Esophagus squamous epithelium (tissue), 5 donors: ENCODE data around the gene TTC28. TPM values are rescaled to one million over a fixed set of nuclear protein-coding genes. Genes with fewer than 3 reads are reported as not detected.
A peak's percentile ranks its signal among the peaks of the same experiment; 100 is the strongest.

ENCODE experiments used
- DNase-seq: peaks from one replicate; lab custom pipeline; 2025; lab: John Stamatoyannopoulos, UW
- H3K27ac ChIP-seq, 4 donors: fragments of 200-600 bp; sonication (generic); one replicate each; pipeline ENCODE4 v1.5.1; 2016 to 2019; ENCODE audit warnings: mild to moderate bottlenecking in 1 of 4
- H3K27me3 ChIP-seq, 4 donors: fragments of 200-600 bp; sonication (generic); 1 replicate in 3 of 4; 2 replicates in 1 of 4; pipeline versions ENCODE4 v1.5.1 to v1.6.0; 2017 to 2021; ENCODE audit warnings: antibody characterized with exemption in 1 of 4
- H3K36me3 ChIP-seq, 3 donors: fragments of 200-600 bp; sonication (generic); one replicate each; pipeline ENCODE4 v1.5.1; 2016 to 2019
- H3K4me1 ChIP-seq, 3 donors: fragments of 200-600 bp; sonication (generic); one replicate each; pipeline ENCODE4 v1.5.1; 2017 to 2019
- H3K4me3 ChIP-seq, 4 donors: fragments of 200-600 bp; sonication (generic); 1 replicate in 3 of 4; 2 replicates in 1 of 4; pipeline ENCODE4 v1.5.1; 2016 to 2019; ENCODE audit warnings: mild to moderate bottlenecking in 2 of 4, moderate library complexity in 1 of 4
- H3K9me3 ChIP-seq, 3 donors: fragments of 200-600 bp; sonication (generic); one replicate each; pipeline ENCODE4 v1.5.1; 2016 to 2019
- POLR2A ChIP-seq, 4 donors: fragments of 450-650 bp; IDR thresholded peaks; one replicate each; pipeline ENCODE4 v1.6.1; 2017; ENCODE audit warnings: antibody characterized with exemption in 4 of 4, mild to moderate bottlenecking in 4 of 4, moderate library complexity in 3 of 4
- WGBS, 2 donors: methylation state at CpG; one replicate each; pipeline ENCODE4 v1.1.5; 2018; 5-methylcytosine and 5-hydroxymethylcytosine counted together
- intact Hi-C: fragments of 100-400 bp; cut with DNase I; formaldehyde crosslinking; loops from one replicate; pipeline ENCODE4 v1.15.0; 2022
- total RNA-seq, 4 donors: library from RNA; depleted of rRNA; stranded (reverse); fragments of >200 nt; gene quantifications; one replicate each; pipeline ENCODE4 v1.1.0, GENCODE V29; 2016
- TF ChIP-seq, protein P1 (sequence below), 6 experiments: fragments of 450-650 bp in 4 of 6; fragments of 200-600 bp in 2 of 6; sonication (generic) in 2 of 6; IDR thresholded peaks; one replicate each; pipeline ENCODE4 v1.5.1; 2016 to 2019; ENCODE audit warnings: antibody characterized with exemption in 6 of 6, mild to moderate bottlenecking in 4 of 6, moderate library complexity in 4 of 6
- donor health status: DM: yes; HTN: yes; CAD: no.

TTC28 gene
- total RNA-seq, 4 donors from 2014 or later: 6.0 to 21.4 (median 7.7) TPM

DNA sequence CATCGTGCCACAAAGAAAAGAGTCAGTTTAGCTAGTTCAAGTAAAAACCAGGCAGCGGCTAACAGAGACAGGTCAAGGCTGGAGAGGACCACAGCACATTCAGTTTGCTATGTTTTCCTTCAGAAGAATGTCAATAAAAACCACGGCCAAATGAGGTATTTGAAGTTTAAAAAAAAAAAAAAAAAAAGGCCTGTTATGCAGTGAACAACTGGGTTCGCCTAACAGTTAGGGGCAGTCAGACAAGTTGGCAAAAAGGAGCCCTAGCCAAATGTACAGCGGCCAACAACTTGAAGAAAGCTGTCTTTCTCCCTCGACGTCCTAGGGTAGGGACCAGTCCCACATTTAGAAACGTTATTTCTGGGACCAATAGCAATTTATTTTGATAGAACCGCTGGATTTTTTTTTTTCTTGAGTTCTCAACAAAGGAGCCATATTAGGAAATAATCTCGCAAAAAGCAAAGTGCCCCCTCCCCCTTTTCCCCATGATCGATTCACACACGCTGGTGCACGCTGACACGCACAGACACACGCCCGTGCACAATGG lies 237.8 kb downstream of the TTC28 start:
- whole genome bisulfite sequencing, 2 donors: 13% methylated on average over 11 to 14 of the region's 16 CpGs
- TF ChIP-seq POLR2A (IDR thresholded peaks at IDR 0.05): no peak
- TF ChIP-seq, protein P1, sequence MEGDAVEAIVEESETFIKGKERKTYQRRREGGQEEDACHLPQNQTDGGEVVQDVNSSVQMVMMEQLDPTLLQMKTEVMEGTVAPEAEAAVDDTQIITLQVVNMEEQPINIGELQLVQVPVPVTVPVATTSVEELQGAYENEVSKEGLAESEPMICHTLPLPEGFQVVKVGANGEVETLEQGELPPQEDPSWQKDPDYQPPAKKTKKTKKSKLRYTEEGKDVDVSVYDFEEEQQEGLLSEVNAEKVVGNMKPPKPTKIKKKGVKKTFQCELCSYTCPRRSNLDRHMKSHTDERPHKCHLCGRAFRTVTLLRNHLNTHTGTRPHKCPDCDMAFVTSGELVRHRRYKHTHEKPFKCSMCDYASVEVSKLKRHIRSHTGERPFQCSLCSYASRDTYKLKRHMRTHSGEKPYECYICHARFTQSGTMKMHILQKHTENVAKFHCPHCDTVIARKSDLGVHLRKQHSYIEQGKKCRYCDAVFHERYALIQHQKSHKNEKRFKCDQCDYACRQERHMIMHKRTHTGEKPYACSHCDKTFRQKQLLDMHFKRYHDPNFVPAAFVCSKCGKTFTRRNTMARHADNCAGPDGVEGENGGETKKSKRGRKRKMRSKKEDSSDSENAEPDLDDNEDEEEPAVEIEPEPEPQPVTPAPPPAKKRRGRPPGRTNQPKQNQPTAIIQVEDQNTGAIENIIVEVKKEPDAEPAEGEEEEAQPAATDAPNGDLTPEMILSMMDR (IDR thresholded peaks at IDR 0.05): no peak
- Histone ChIP-seq H3K27ac (peak overlapping the region; percentile 63 to 85 (median 84)), H3K36me3 (no peaks in the 10 kb centered on the region), H3K27me3 (no peaks in the 10 kb centered on the region), H3K4me1 (peaks cover 4 to 78% (median 6%) of the 10 kb centered on the region in 3 donors), H3K9me3 (no peaks in the 10 kb centered on the region), H3K4me3 (peak overlapping the region; percentile 35 to 70 (median 54))
- intact Hi-C loops: no loop called here
- no peak for DNase-seq

DNA sequence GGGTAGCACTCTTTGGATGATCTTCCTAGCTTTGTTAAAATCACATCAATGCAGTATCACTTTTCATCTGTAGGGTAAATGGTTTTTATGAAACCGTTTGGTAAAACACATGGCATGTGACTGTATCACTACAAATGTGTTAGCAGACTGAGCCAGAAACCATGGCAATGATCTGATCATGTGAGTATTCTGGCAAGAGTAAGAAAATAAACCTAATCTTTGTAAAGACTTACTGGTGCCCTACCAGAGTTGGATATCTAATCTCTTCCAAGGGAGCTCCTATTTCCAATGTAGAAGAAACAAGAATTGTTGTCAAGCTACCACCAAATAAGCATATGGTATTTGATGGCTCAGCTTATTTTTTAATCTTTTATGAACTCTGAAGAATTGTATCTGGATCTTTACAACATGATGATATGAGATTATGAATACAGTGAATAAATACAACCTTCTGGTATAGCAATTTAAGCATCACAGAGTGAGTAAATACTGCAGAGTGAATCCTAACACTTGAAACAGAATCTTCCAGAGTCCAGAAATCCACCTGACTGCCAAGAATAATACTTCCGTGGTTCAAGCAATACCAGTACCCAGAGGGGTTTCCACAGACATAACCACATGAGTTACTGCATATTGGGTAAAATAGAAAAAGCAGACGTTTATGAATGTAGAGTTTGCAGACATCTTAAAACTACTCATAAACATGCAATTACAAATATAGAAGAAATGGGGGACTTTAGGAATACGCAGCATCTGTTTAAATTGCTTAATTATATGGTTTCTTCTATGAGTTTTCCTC lies 238.8 kb downstream of the TTC28 start:
- TF ChIP-seq, protein P1 (IDR thresholded peaks at IDR 0.05): no peak
- no peak for TF ChIP-seq POLR2A (IDR thresholded peaks at IDR 0.05)
- 47 to 53% methylated on average over 4 of the region's 4 CpGs for WGBS, 2 donors
- intact Hi-C loops: no loop called here
- Histone ChIP-seq H3K27ac (peak overlapping the region in 2 of 4 donors; percentile 84 to 85), H3K4me3 (peak overlapping the region in 1 of 4 donors; percentile 1), H3K27me3 (no peaks in the 10 kb centered on the region), H3K36me3 (no peaks in the 10 kb centered on the region), H3K4me1 (peaks cover 4 to 88% (median 6%) of the 10 kb centered on the region in 3 donors), H3K9me3 (no peaks in the 10 kb centered on the region)
- DNase-seq: no peak

DNA sequence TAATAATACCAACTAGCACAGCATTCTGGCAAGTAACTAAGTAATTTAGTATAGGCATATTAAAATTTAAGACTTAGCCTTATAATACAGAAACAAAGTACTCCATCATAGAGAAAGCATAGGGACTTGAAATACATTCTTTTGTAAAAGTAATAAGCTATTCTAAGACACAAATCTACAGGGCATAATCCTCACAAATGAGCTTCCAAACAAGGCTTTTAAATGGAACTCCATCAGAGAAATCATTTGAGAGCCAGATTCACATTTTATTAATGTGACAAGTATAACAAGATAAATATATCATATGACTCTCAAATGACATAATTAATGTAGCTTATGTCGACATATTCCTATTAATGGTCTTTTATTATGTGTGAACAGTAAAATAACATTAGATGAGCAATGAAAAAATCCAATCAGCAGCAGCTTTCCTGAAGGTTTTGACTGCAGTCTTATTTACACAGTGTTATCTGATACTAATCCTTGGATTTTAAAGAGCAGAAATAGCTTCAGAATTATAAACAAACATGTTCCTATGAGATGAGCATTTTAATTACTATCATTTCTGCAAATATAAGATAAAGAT lies 241.4 kb downstream of the TTC28 start:
- WGBS, 2 donors: 39 to 44% methylated on average over 1 of the region's 1 CpG
- no peak overlapping the region for H3K4me3 ChIP-seq
- no peak for DNase-seq

DNA sequence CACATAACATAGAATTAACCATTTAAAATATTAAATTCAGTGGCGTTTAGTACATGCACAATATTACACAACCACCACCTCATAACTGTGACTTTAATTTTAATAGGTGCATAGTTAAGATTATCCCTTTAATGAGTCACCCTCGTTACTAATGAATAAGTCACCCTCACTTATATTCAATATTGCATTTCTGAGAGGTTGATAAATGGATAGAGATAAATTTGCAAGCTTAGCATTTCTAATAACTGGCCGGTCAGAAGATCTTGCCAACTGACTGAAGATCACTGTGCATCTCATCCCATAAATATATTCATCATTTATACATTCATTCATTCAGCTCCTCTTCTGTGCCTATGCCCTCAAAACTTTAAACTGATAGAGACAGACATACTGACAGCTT lies 243.7 kb downstream of the TTC28 start:
- no peak for TF ChIP-seq POLR2A (IDR thresholded peaks at IDR 0.05)
- TF ChIP-seq, protein P1 (IDR thresholded peaks at IDR 0.05): no peak
- Histone ChIP-seq H3K27me3 (no peaks in the 10 kb centered on the region), H3K27ac (peak overlapping the region in 1 of 4 donors; percentile 31), H3K4me1 (peaks cover 0 to 74% (median 3%) of the 10 kb centered on the region in 3 donors), H3K9me3 (no peaks in the 10 kb centered on the region), H3K36me3 (no peaks in the 10 kb centered on the region), H3K4me3 (no peak overlapping the region)
- 41 to 43% methylated on average over 3 of the region's 3 CpGs for WGBS, 2 donors
- DNase-seq: no peak
- intact Hi-C loops: no loop called here

More for the DNA sequence above, 241.4 kb downstream of the TTC28 start:
- Histone ChIP-seq H3K27me3 (no peaks in the 10 kb centered on the region), H3K36me3 (no peaks in the 10 kb centered on the region), H3K27ac (no peak overlapping the region), H3K9me3 (no peaks in the 10 kb centered on the region), H3K4me1 (peaks cover 3 to 92% (median 4%) of the 10 kb centered on the region in 3 donors)
- TF ChIP-seq, protein P1 (IDR thresholded peaks at IDR 0.05): no peak
- no peak for TF ChIP-seq POLR2A (IDR thresholded peaks at IDR 0.05)
- intact Hi-C loops: no loop called here
